Testis (tissue), 3 donors: ENCODE results near the gene KCNN3. TPM values are rescaled to one million over a fixed set of nuclear protein-coding genes. Genes with fewer than 3 reads are reported as not detected.

ENCODE experiments used
- DNase-seq: peaks from one replicate; pipeline ENCODE4 v3.0.0-alpha.2; 2019
- H3K27ac ChIP-seq, 2 donors: fragments of 200-600 bp; sonication (generic); one replicate each; pipeline ENCODE4 v1.5.1; 2019
- H3K27me3 ChIP-seq: fragments of 200-600 bp; sonication (generic); one replicate; pipeline ENCODE4 v1.5.1; 2019
- H3K36me3 ChIP-seq: fragments of 200-600 bp; sonication (generic); one replicate; pipeline ENCODE4 v1.5.1; 2017; ENCODE audit warnings: low read depth; ENCODE audit errors: missing control alignments
- H3K4me1 ChIP-seq: fragments of 200-600 bp; sonication (generic); one replicate; pipeline ENCODE4 v1.5.1; 2019
- H3K4me3 ChIP-seq, 2 donors: fragments of 200-600 bp; sonication (generic); one replicate each; pipeline ENCODE4 v1.5.1; 2017 to 2019
- H3K9me3 ChIP-seq: fragments of 200-600 bp; sonication (generic); one replicate; pipeline ENCODE4 v1.5.1; 2017
- POLR2A ChIP-seq: fragments of 450-650 bp; IDR thresholded peaks from one replicate; pipeline ENCODE4 v1.6.1; 2017; ENCODE audit warnings: antibody characterized with exemption, mild to moderate bottlenecking, moderate library complexity
- WGBS, 2 donors: methylation state at CpG; one replicate each; pipeline ENCODE4 v1.1.5; 2018; 5-methylcytosine and 5-hydroxymethylcytosine counted together
- intact Hi-C: fragments of 100-400 bp; cut with DNase I; formaldehyde crosslinking; loops from one replicate; pipeline ENCODE4 v1.15.1; 2023; ENCODE audit warnings: low total_unique reads
- polyA plus RNA-seq: library from polyadenylated mRNA; stranded (reverse); fragments of 350-450 nt; fragmentation: Illumina TruSeq; extraction: RNeasy Lipid Tissue Mini Kit (QIAGEN cat#74804); gene quantifications from one replicate; pipeline ENCODE4 v1.2.3, GENCODE V29; 2014; ENCODE audit warnings: low read depth, low replicate concordance; ENCODE audit not compliant: insufficient read depth
- total RNA-seq, 2 donors: library from RNA; depleted of rRNA; stranded (reverse); fragments of >200 nt; gene quantifications; one replicate each; pipeline ENCODE4 v1.2.3, GENCODE V29; 2016
- TF ChIP-seq, protein P1 (sequence below), 3 experiments: fragments of 450-650 bp in 2 of 3; fragments of 200-600 bp in 1 of 3; sonication (generic) in 1 of 3; IDR thresholded peaks; one replicate each; pipeline ENCODE4 v1.5.1; 2016 to 2019; ENCODE audit warnings: antibody characterized with exemption in 3 of 3, mild to moderate bottlenecking in 2 of 3, moderate library complexity in 1 of 3

The KCNN3 gene
- total and polyA plus RNA-seq, 3 donors from 2014 or later, result 0.24 to 0.78 (median 0.56) TPM

- DNase-seq, result no peak
- H3K27ac ChIP-seq, result no peak overlapping the region
- H3K36me3 ChIP-seq, result no peaks in the 10 kb centered on the region
- H3K9me3 ChIP-seq, result no peaks in the 10 kb centered on the region
- intact Hi-C loops, result no loop called here
- no peak overlapping the region for H3K4me3 ChIP-seq
- no peaks in the 10 kb centered on the region for H3K27me3 ChIP-seq
- H3K4me1 ChIP-seq, result no peaks in the 10 kb centered on the region
- 66 to 74% methylated on average over 5 of the region's 5 CpGs for WGBS, 2 donors
- TF ChIP-seq, protein P1, sequence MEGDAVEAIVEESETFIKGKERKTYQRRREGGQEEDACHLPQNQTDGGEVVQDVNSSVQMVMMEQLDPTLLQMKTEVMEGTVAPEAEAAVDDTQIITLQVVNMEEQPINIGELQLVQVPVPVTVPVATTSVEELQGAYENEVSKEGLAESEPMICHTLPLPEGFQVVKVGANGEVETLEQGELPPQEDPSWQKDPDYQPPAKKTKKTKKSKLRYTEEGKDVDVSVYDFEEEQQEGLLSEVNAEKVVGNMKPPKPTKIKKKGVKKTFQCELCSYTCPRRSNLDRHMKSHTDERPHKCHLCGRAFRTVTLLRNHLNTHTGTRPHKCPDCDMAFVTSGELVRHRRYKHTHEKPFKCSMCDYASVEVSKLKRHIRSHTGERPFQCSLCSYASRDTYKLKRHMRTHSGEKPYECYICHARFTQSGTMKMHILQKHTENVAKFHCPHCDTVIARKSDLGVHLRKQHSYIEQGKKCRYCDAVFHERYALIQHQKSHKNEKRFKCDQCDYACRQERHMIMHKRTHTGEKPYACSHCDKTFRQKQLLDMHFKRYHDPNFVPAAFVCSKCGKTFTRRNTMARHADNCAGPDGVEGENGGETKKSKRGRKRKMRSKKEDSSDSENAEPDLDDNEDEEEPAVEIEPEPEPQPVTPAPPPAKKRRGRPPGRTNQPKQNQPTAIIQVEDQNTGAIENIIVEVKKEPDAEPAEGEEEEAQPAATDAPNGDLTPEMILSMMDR (IDR thresholded peaks at IDR 0.05), result no peak
- no peak for TF ChIP-seq POLR2A
These were observed 154.7 kb downstream of the KCNN3 start for GRCh38 chr1:154715385-154715784.

GRCh38 chr1:154714638-154715037 lies 155.4 kb downstream of the KCNN3 start:
- Histone ChIP-seq H3K36me3 (no peaks in the 10 kb centered on the region), H3K9me3 (no peaks in the 10 kb centered on the region), H3K27ac (no peak overlapping the region), H3K4me1 (no peaks in the 10 kb centered on the region), H3K4me3 (no peak overlapping the region), H3K27me3 (no peaks in the 10 kb centered on the region)
- DNase-seq, result peak; percentile 28
- TF ChIP-seq, protein P1 (IDR thresholded peaks at IDR 0.05), result no peak
- TF ChIP-seq POLR2A, result no peak
- intact Hi-C loops, result no loop called here
- WGBS, 2 donors, result 56 to 74% methylated on average over 3 of the region's 3 CpGs

DNA sequence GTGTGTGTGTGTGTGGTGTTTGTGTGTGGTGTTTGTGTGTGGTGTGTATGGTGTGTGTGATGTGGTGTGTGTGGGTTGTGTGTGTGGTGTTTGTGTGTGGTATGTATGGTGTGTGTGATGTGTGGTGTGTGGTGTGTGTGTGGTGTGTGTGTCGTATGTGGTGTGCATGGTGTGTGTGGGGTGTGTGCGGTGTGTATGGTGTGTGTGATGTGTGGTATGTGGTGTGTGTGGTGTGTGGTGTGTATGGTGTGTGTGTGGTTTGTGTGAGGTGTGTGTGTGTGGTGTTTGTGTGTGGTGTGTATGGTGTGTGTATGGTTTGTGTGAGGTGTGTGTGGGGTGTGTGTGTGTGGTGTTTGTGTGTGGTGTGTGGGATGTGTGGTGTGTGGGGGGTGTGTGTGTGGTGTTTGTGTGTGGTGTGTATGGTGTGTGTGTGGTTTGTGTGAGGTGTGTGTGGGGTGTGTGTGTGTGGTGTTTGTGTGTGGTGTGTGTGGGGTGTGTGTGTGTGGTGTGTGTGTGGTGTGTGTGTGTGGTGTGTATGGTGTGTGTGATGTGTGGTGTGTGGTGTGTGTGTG lies 155.9 kb downstream of the KCNN3 start:
- H3K4me1 ChIP-seq, result no peaks in the 10 kb centered on the region
- TF ChIP-seq POLR2A, result no peak
- TF ChIP-seq, protein P1 (IDR thresholded peaks at IDR 0.05), result no peak
- 67 to 77% methylated on average over 2 of the region's 2 CpGs for WGBS, 2 donors
- no peak for DNase-seq
- no peak overlapping the region for H3K27ac ChIP-seq
- H3K4me3 ChIP-seq, result no peak overlapping the region
- no peaks in the 10 kb centered on the region for H3K27me3 ChIP-seq
- intact Hi-C loops, result no loop called here
- H3K36me3 ChIP-seq, result no peaks in the 10 kb centered on the region
- no peaks in the 10 kb centered on the region for H3K9me3 ChIP-seq

DNA sequence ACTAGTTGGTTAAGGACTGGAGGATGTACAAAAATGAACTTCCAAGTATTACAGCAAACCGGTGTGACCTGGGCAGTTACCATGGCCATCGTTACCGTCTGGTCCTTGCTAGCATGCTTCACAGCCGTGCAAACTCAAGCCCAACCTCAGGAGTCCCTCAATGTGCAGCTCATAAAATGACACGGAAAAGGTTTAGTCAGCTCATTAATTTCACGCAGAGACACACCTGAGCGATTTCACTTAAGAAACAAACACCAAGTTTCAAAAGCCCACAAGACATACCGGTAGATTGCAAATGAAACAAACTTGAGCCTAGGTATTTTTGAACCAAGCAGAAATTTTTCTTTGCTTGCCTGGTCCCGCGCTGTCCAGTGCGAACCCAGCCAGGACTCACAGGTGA lies 157.1 kb downstream of the KCNN3 start:
- WGBS, 2 donors, result 90 to 92% methylated on average over 11 of the region's 11 CpGs
- TF ChIP-seq, protein P1 (IDR thresholded peaks at IDR 0.05), result no peak
- no peak for TF ChIP-seq POLR2A
- no peak overlapping the region for H3K27ac ChIP-seq
- H3K36me3 ChIP-seq, result no peaks in the 10 kb centered on the region
- intact Hi-C loops, result no loop called here
- H3K9me3 ChIP-seq, result no peaks in the 10 kb centered on the region
- no peaks in the 10 kb centered on the region for H3K27me3 ChIP-seq
- no peak for DNase-seq
- no peak overlapping the region for H3K4me3 ChIP-seq
- H3K4me1 ChIP-seq, result no peaks in the 10 kb centered on the region

DNA sequence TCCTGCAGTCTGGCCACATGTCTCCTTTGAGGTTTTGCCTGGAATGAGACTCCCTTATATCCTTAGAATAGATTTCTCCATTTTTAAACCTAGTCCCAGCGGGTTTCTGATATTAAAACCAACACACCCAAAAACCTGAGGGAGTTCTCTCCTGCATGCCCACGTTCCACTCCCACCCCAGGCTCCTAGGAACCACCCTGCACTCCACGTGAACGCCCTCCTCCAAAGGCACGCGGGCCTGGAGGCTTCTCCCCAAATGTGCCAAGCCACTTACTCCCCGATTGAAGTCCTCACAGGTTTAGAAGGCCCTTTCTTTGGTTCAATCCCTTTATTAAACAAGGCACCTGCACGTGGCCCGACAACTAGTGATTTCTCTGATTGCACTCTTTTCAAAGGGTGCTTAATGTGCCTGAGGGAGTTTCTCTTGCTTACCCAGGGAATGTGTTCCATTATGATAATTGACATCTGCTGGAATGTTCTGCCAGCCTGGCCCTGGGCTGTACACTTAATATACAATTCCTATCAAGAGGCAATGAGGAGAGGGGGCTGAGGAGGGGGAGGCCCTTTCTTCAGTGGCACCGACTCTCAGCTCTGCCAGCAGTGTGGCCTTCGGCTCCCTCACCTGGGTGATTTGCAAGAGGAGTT lies 157.8 kb downstream of the KCNN3 start:
- H3K27ac ChIP-seq, result no peak overlapping the region
- no peak overlapping the region for H3K4me3 ChIP-seq
- WGBS, 2 donors, result 81 to 82% methylated on average over 11 of the region's 11 CpGs
- intact Hi-C loops, result no loop called here
- H3K27me3 ChIP-seq, result no peaks in the 10 kb centered on the region
- TF ChIP-seq, protein P1 (IDR thresholded peaks at IDR 0.05), result no peak
- TF ChIP-seq POLR2A, result no peak
- H3K4me1 ChIP-seq, result no peaks in the 10 kb centered on the region
- H3K36me3 ChIP-seq, result no peaks in the 10 kb centered on the region
- DNase-seq, result no peak
- H3K9me3 ChIP-seq, result no peaks in the 10 kb centered on the region
